Suppressor macrophage treated with lipopolysaccharide for 4 hours (primary cell): Measurements from ENCODE around the gene UBAC1.
"Not testable (repeated sequence)": the region's sequence is repeated elsewhere in the genome, so short reads cannot be mapped to it uniquely, and the experiment has no call there.

Source experiments
- DNase-seq: peaks from one replicate; pipeline ENCODE4 v3.0.0-alpha.2; 2020

UBAC1 gene

DNA sequence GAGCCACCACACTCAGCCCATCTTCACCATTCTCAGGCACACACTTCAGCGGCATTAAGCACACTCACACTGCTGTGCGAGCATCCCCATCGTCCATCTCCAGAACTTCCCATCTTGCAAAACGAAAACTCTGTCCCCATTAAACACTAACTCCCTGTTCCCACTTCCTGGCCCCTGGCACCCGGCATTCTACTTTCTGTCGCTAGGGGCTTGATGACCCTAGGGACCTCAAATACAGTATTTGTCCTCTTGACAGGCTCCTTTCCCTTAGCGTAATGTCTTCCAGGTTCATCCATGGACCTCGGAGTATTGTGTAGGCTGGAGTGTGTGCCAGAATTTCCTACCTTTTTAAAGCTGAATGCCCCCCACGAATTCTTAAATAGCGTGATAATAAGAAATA, 14.7 kb upstream of the UBAC1 start:
- DNase-seq = no peak

DNA sequence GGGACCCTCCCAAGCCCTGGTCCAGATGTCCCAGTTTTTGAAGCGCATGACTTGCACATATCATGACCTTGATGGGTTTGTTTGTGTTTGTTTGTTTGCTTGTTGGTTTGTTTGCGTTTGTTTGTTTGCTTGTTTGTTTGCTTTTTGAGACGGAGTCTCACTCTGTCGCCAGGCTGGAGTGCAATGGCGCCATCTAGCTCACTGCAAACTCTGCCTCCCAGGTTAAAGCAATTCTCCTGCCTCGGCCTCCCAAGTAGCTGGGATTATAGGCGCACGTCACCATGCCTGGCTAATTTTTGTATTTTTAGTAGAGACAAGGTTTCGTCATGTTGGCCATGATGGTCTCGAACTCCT, 13.0 kb upstream of the UBAC1 start:
- no peak for DNase-seq

DNA sequence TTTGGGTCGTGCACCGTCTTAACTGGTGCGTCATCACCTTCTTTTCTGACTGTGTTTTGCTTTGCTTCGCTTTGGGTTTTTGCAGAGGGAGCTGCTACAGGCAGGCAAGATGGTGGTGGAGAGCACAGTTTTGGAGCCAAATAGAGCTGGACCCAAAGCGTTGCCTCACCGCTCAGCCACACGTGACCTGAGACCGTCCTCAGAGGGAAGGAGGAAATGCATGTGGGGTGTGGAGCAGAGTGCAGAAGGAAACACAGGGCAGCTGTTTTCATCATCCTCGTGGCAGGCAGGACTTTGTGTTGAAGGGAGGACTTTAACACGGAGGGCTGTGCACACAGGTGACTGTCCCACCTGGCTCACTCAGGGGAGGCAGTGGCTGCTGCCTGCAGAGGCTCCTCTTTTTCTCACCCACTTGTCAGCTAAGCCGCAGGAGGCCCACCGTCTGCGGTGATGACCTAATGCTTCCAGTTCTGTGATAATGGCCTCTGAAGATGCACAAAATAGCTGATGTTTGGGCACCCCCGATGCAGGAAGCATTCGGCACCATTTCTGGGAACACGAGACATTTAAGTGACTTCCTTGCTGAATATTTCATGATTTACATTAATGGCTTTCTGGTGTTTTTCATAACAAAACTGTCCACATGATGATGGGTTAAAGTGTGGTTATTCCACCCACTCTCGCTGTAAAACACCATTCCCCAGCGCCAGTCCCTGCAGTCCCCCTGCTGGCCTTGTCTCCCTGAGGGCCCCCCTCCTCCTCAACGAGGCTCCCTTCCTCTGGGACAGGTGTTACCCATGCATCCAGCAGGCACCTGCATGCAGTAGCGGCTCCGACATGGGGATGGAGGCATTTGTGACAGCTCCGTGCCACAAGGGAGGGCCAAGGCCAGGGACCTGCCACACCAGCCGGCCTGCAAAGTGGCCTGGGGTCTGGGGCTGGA, 12.4 kb upstream of the UBAC1 start:
- DNase-seq = peak; percentile 67

DNA sequence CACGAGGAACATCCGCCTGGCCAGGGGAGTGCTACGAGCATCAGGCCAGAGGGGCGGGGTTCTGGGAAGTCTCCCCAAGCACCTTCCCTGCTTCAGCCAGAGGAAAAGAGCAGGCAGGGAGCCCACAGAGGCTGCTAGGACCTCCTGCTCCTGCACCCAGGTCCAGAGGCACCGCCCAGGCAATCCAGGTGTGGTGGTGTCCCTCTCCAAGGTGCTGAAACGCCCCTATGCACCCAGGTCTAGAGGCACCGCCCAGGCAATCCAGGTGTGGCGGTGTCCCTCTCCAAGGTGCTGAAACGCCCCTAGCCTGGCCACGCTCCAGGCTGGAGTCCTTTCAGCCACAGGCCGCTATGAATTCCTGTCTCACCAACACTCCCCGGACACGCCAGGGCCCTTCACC, 10.7 kb upstream of the UBAC1 start:
- DNase-seq = no peak

DNA sequence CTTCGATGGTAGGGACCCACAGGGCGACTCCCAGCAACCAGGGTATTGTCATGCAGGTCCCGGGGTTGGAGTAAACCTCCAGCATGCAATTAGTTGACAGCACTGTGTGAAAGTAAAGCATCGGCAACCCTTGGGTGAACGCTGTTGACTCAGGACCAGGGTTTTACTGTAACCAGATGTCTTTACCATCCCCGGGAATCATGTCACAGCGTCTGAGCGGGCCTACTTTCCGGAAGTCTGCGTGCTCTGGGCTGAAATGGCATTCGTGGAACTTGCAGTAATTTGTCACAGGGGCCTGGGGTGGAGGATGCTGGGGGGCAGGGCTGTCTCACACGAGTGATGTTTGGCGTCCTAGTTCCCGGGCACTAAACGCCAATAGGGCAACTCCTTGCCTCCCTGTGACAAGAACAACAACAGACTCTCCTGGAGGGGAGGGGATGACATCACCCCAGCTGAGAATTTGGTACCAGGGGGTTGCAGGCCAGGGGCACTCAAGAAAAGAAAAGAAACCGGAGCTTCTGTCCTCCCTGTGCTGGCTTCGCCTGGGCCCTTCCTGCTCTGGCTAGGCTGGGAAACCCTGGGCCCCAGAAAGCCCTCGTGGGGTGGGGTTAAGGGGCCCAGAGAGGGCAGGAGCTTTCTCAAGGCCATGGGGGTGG, 10.1 kb upstream of the UBAC1 start:
- no peak for DNase-seq

DNA sequence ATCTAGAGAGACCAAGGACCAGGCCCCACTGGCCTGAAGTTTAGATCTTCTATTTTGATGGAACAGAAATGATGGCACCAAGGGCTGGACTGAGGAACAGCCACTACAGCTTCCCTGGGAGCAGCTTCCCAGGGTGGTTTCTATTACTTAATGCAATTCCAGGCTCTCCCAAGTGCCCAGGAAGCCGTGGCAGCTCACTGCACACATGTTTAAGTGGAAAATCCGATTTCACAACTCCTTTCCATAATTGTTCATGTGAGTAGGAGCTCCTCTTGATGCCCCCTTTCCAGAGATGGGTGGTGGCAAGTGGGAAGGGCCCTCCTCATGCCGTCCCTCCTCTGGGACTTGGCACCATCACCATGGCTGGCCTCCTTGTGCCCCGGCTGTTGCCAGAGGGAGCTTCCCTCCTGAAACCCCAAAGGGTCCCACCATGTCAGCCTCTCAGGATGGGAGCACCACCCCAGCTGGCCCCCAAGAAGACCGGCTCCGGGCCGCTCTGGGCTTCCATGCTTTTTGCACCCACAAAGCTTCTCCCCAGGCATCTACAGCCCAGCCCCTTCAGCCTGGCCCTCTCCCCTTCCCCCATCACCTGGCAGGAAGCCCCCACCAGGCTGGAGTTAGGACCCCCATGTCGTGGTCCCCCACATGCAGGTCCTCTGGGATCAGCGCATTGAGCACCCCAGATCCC, 9.1 kb upstream of the UBAC1 start:
- no peak for DNase-seq

DNA sequence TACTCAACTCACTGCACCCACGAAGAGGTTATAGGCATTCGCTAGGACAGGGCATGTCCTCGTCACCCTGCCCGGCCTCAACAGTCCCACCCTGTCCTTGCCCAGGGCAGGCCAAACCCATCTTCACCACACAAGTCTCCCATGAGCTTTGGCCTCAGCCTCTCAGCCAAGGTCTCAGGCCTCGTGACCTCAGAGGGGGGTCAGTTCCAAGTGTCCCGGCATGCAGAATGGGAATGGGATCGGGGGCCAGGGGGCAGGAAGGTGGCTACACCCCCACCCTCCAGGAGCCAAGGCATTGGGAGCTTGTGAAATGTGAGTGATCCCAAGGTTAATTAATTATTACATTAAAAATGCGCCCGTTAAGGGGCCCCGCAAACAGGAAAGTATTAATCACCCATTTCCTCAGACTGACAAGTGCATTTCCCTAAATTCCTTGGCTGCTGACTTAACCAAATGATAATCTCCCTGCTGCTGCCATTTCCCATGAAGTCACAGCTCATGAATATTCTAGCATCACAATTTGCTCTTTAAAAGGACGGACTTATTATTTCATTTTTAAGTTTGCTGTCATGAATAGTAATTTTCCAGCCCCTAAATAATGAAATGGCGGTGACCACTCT, 8.0 kb upstream of the UBAC1 start:
- peak; percentile 72 for DNase-seq

DNA sequence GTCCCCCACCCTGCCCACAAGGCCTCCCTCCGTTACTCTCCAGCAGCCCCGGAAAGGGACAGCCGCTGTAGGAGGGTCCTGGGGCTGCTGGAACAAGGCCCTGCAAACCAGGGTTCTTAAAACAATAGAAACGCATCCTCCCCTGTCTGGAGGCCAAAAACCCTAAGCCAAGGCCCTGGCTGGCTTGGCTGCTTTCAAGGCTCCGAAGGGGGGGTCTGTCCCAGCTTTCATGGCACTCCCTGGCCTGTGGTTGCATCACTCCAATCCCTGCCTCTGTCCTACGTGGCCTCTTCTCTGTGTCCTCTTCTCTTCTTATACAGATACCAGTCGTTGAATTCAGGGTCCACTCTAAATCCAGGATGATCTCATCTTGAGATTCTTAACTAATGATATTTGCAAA, 7.4 kb upstream of the UBAC1 start:
- no peak for DNase-seq

DNA sequence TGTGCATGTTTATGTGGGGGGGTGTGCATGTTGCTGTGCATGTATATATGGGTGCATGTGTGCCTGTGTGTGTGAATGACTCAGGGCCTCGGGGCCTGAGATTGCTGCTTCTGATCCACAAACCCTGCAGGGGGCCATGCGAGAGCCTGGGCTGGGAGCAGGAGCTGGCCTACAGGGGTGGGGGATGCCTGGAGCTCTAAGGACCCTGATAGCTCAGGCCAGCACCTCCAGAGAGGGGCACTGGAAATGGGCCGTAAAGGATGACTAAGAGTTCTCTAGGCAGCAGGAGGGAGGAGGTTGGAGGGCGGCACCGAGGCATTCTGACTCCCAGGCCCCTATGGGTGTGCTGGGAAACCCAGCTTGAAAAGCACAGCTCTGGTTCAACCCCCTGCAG, 6.9 kb upstream of the UBAC1 start:
- no peak for DNase-seq

DNA sequence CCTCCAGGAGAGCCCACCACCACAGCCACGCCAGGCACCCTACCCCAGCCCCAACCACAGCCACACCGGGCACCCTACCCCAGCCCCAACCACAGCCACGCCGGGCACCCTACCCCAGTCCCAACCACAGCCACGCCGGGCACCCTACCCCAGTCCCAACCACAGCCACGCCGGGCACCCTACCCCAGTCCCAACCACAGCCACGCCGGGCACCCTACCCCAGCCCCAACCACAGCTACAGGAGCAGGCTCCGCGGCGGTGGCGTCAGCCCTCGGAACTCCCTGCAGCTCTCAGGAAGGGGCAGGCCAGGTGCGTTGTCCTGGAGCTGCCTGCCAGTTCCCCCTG, 5.7 kb upstream of the UBAC1 start:
- DNase-seq = not testable (repeated sequence)

DNA sequence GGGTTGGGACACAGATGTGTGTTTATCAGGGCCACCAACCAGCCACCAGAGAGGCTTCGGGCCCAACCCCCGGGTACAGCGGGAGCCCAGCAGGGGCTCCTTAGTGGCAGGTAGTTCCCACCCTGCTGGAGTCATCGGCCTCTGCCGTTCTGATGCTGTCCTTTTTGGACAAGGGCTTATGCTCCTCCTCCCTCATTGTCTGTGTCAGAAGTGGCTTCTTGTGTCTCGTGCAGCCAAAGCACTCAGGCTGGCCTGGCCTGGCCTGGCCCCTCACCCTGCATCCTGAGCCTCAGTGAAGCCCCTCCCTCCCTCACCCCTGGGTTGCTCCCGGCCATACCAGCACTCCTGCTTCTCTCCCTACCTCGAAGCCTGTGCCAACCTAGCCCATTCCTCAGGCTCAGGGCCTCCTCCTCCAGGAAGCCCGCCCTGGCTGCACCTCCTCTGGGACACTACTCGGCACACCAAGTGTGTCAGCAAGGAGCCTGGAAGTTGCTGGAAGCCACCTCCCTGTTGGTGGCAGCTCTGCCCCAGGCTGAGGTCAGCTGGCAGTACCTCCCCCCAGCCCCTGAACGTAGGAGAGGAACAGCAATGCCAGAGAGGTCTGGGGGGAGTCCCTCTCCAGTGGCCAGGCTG, 4.1 kb upstream of the UBAC1 start:
- DNase-seq = no peak

DNA sequence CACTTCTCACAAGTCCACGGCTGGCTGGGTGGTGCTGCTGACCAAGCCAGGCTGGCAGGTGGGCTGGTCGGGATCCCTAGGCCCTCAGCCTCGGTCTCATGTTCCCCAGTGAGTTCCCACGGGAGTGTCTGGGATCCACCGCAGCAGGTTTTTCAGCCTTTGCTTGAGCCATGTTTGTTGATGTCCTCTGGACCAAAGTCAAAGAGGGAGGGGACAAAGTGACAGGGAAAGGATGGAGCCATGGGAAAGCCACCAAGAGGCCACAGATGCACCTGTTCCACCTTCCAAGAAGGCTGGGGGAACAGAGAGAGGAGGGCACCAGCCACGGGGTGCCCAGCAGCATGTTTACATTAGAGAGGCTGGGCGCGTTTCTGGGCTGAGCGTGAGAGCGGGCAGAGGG, 2.8 kb upstream of the UBAC1 start:
- DNase-seq = no peak

DNA sequence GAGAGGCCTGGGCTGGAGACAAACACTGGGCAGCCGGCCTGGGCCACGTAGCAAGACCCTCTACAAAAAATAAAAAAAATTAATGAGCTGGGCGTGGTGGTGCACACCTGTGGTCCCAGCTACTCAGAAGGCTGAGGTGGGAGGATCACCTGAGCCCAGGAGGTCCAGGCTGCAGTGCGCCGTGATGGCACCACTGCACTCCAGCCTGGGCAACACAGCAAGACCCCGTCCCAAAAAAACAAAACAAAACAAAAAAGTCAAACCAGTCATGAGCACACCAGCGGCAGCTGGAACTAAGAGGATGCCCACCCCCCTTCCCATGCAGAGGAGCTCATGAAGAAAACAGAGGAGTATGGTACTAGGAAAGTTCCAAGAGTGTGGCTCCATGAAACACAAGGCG, 2.2 kb upstream of the UBAC1 start:
- no peak for DNase-seq

DNA sequence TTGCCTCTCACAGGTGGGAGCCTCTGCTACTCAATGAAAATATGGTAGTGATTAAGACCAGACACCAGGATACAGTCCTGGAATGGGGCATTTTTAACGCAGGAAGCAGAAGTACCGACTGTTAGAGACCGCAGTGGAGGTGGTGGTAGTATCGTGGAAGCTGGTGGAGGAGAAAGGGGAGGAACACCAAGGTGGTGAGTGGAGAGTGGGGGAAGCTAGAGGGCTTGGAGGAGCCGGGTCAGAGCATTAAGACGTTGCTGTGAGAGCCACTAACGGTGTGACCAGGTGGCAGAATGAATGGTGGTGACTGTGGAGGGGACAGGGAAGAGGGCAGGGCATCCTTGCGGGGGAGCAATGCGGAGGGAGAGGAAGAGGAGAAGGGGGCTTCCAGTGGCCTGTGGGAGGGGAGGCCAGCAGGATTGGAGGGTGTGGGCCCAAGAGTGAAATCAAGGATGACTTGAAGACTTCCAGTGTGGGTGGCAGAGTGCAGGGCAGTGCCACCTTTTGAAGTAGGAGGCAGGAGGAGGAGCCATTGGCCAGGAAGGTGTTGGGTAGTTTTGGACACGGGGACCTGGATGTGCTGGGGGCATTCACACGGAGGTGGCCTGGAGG, 1.6 kb upstream of the UBAC1 start:
- peak; percentile 25 for DNase-seq

DNA sequence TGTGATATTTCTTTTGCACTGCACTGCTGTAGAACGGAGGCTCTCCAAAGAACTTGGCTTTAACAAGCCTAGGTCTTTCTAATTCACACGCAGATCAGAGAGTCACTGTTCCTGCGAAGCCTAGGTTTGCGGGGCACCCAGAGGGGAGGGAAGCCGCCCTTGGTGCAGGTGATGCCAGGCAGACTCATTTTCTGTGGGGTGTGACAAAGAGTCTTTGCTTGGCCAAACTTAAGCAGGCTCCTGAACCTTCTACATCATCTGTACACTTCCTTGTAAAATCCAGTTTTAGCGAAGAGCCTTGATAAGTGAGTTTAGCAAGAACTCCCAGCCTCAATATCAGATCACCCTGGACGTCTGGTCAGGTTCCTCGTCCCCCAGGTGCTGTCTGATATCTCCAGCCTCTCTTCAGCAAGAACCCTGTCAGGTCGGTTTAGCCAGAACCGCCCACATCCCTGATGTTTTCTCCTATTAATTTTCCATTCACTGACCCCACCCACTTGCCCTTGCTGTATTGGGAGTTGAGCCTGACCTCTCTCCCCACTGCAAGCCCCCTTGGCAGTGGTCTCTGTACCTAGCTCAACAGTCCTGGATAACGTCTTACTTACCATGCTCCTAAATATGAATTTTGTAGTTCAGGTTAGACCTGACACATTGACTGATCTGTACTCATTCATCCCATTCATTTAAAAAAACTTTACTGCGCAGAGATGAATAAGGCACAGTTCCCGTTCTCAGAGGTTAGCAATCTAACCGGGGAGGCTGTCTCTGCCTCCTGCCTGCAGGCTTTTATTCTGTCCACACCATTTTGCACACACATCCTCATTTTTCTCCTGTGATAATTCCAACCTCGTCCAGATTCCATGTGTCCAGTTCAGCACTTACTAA, 880 bp upstream of the UBAC1 start:
- DNase-seq = peak; percentile 27

DNA sequence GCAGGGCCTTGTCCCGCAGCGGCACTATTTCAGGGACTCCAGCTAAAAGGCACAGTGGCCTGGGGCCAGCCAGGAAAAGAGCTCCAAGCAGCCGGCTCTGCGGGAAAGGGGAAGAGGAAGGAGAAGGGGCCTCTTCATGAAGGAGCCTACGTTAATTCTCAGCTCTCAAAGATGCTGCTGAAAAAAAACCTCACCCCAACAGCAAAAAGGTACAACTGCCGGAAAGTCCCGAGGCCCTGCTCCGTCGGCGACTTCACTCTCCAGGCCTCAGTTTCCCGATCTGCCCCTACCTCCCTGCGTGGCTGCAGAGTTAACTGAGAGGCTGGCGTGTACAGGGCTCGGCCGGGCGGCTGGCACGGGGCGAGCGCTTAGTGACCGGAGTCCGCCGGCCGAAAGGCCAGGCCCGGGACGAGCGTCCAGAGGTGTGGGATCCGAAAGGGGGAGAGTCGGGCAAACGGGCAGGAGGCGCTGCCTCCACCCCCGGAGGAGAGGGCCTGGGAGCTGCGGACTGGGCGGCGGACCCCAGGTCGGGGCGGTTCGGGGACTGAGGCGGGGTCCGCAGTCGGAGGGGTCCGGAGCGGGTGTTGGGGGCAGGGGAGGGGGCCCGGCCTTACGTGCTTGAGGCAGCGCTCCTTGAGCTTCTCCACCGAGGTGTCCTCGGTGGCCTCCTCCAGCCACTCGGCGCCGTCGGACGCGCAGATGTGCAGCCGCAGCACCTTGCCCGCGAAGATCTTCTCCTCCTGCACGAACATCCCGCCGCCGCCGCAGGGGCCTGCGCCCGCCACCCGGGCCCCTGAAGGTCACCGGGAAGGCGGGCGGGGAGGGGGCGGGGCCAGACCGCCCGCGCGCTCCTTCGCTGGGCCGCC, 529 bp downstream of the UBAC1 start:
- DNase-seq = peak; percentile 61

DNA sequence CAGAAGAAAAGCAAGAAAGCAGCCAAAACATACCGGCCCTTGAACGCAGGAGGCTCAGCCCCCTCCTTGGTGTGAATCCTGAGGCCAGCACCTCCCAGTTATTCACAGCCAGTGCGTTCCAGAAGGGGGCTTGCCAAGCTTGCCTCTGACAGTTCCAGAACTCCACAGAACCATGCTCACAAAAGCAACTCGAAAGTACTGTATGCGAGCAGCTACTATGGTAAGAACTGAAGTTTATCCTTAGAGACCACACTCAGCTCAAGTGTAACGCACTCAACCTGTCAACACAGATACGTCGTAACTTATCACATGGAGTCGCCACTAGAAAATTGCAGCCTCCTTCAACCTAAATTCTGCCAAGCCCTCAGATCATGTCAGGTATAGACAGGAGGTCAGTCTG, 1.4 kb downstream of the UBAC1 start:
- DNase-seq = no peak

DNA sequence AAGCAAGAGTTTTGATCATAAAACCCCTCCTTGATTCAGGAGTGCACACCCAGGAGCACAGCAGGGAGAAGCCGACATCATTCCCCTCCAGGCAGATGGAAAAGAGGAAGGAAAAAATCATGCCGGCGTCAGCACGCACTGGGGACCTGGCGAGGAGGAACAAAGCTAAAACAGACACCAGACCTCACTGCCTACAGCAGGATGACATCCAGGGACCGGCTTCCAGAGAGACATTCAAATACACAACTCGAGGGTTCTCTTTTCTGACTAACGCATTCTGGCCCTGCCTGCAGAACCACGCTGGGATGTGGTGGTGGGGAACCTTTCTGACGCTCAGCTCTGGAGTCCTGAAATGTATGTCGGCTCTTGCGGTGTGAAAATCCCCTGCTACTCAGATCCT, 2.7 kb downstream of the UBAC1 start:
- peak; percentile 64 for DNase-seq

DNA sequence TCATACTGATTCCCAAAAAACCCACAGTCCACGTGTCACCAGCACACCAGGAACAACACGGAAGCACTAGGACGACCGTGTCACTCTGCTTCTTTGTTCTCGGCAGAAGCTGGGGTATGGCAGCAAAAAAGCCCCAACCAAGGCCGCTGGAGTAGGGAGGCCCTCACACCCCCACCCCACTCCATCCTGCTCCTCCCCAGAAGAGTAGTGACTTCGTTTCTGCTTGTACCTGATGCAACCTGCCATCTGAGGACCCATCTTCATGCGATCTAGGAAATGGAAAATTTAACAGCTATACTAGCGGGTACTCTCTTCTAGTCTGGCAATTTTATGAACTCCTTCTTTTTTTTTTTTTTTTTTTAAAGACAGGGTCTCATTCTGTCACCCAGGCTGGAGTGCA, 3.7 kb downstream of the UBAC1 start:
- DNase-seq = no peak

DNA sequence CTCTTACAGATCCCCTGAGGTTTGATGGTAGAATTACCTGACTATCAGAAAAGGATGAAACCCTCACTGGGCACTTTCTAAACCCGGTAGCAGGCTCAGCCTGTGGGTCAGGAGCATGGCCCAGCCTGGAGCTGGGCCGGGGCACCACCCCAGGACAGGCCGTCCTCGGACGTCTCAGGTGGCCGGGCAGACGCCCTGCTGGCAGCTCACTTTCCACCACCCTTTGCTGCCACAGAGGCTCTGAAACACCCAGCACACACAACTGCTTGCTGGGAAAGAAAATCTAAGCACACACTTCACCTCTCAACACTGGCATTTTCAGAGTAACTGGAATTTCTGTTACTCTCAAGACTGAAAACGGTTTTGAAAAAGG, 4.4 kb downstream of the UBAC1 start:
- DNase-seq = no peak
